ENCODE measurements around the gene TCN2.

DNA sequence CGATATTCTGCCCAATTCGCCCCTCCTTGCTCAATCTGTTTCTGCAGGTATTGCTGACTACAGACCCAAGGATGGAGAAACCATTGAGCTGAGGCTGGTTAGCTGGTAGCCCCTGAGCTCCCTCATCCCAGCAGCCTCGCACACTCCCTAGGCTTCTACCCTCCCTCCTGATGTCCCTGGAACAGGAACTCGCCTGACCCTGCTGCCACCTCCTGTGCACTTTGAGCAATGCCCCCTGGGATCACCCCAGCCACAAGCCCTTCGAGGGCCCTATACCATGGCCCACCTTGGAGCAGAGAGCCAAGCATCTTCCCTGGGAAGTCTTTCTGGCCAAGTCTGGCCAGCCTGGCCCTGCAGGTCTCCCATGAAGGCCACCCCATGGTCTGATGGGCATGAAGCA, 19.4 kb downstream of the TCN2 start:
- TF ChIP-seq SMC3 (IDR thresholded peaks at IDR 0.05; ENCODE audit: low read depth, low read length) = no peak
- TF ChIP-seq CEBPB (IDR thresholded peaks at IDR 0.05; ENCODE audit: low read depth, low read length) = no peak
- TF ChIP-seq CTCF (conservative IDR thresholded peaks at IDR 0.05; ENCODE audit: low read depth, low read length) = no peak
